GM23338 (cell line): ENCODE measurements around the gene COL4A3. TPM values are rescaled to one million over a fixed set of nuclear protein-coding genes. Genes with fewer than 3 reads are reported as not detected.

ENCODE experiments used
- ATAC-seq: fragments of 200-7000 bp; cut with Tn5 transposase; 3 replicates; pipeline ENCODE4 v1.9.1; 2020
- DNase-seq: peaks from one replicate; pipeline ENCODE4 v3.0.0-alpha.2; 2015; ENCODE audit warnings: low spot score
- H2AFZ ChIP-seq: fragments of 200-600 bp; sonication (generic); 2 replicates; pipeline ENCODE4 v1.8.0; 2016; ENCODE audit warnings: antibody characterized with exemption, mild to moderate bottlenecking, moderate library complexity
- H3F3A ChIP-seq: fragments of 200-600 bp; sonication (generic); replicated peaks from 2 replicates; pipeline ENCODE4 v1.8.0; 2017; ENCODE audit warnings: antibody characterized with exemption, mixed run types, low read depth
- H3K27ac ChIP-seq: fragments of 200-600 bp; sonication (generic); 2 replicates; pipeline ENCODE4 v1.6.1; 2016; ENCODE audit warnings: low read depth
- H3K27me3 ChIP-seq: fragments of 200-600 bp; sonication (generic); 2 replicates; pipeline ENCODE4 v1.8.0; 2016; ENCODE audit warnings: mild to moderate bottlenecking, mixed run types, moderate library complexity; ENCODE audit not compliant: insufficient read depth
- H3K36me3 ChIP-seq: fragments of 200-600 bp; sonication (generic); 2 replicates; pipeline ENCODE4 v1.8.0; 2016; ENCODE audit warnings: mild to moderate bottlenecking; ENCODE audit not compliant: insufficient read depth
- H3K4me1 ChIP-seq: fragments of 200-600 bp; sonication (generic); 2 replicates; pipeline ENCODE4 v1.8.0; 2016; ENCODE audit warnings: mild to moderate bottlenecking, moderate library complexity; ENCODE audit not compliant: insufficient read depth
- H3K4me2 ChIP-seq: fragments of 200-600 bp; sonication (generic); 2 replicates; pipeline ENCODE4 v1.7.1; 2017; ENCODE audit warnings: mixed run types
- H3K4me3 ChIP-seq: fragments of 200-600 bp; sonication (generic); 2 replicates; pipeline ENCODE4 v1.6.1; 2016; ENCODE audit warnings: mixed run types
- H3K79me2 ChIP-seq: fragments of 200-600 bp; sonication (generic); replicated peaks from 2 replicates; pipeline ENCODE4 v1.8.0; 2017; ENCODE audit warnings: mild to moderate bottlenecking; ENCODE audit not compliant: insufficient read depth
- H3K9me2 ChIP-seq: fragments of 200-600 bp; sonication (generic); 2 replicates; pipeline ENCODE4 v1.8.0; 2017; ENCODE audit not compliant: insufficient read depth
- H4K20me1 ChIP-seq: fragments of 200-600 bp; sonication (generic); replicated peaks from 2 replicates; pipeline ENCODE4 v1.8.0; 2017; ENCODE audit warnings: mild to moderate bottlenecking; ENCODE audit not compliant: insufficient read depth
- H3K27ac Mint-ChIP-seq: 2 replicates; pipeline ENCODE4 v1.8.0; 2020; ENCODE audit warnings: inconsistent platforms, mild to moderate bottlenecking, moderate library complexity, mixed read lengths
- H3K27me3 Mint-ChIP-seq: 3 replicates; pipeline ENCODE4 v1.8.0; 2022; ENCODE audit warnings: low read depth, mild to moderate bottlenecking, moderate library complexity, mixed read lengths, inconsistent platforms; ENCODE audit not compliant: insufficient read depth, poor library complexity
- H3K36me3 Mint-ChIP-seq: 3 replicates; pipeline ENCODE4 v1.8.0; 2021; ENCODE audit warnings: low read depth, mild to moderate bottlenecking, inconsistent platforms, moderate library complexity, mixed read lengths
- H3K4me1 Mint-ChIP-seq: 3 replicates; pipeline ENCODE4 v1.8.0; 2020; ENCODE audit warnings: mild to moderate bottlenecking, inconsistent platforms, mixed read lengths
- H3K4me3 Mint-ChIP-seq: 3 replicates; pipeline ENCODE4 v1.8.0; 2021; ENCODE audit warnings: moderate library complexity, mild to moderate bottlenecking, inconsistent platforms, mixed read lengths
- H3K9me3 Mint-ChIP-seq: 3 replicates; pipeline ENCODE4 v1.8.0; 2020; ENCODE audit warnings: moderate library complexity, mild to moderate bottlenecking, inconsistent platforms, mixed read lengths
- EZH2 ChIP-seq: fragments of 200-600 bp; sonication (generic); IDR thresholded peaks from one replicate; pipeline ENCODE4 v1.8.0; 2017; ENCODE audit warnings: antibody characterized with exemption, mild to moderate bottlenecking, low read depth; ENCODE audit not compliant: unreplicated experiment
- POLR2AphosphoS5 ChIP-seq: IDR thresholded peaks from 2 replicates; pipeline ENCODE4 v1.6.1; 2016; ENCODE audit warnings: antibody characterized with exemption, low read depth
- STAT1 ChIP-seq: IDR thresholded peaks from one replicate; pipeline ENCODE4 v1.6.1; 2016; ENCODE audit warnings: antibody characterized with exemption; ENCODE audit not compliant: unreplicated experiment
- polyA plus RNA-seq: library from polyadenylated mRNA; unstranded; fragments of >200 nt; fragmentation: Nextera tagmentation; extraction: Ambion mirVana; gene quantifications from 2 replicates; pipeline ENCODE4 v1.2.1, GENCODE V29; 2016
- total RNA-seq: library from RNA; depleted of rRNA; stranded (reverse); fragments of >200 nt; shearing (Covaris generic); gene quantifications from 2 replicates; pipeline ENCODE4 v1.2.3, GENCODE V29; 2014
- TF ChIP-seq, protein P1 (sequence below): fragments of 250-450 bp; sonication (Bioruptor Pico); IDR thresholded peaks from 2 replicates; pipeline ENCODE4 v1.5.0; 2020; ENCODE audit warnings: mild to moderate bottlenecking, moderate library complexity
- TF ChIP-seq, protein P2 (sequence below): IDR thresholded peaks from 2 replicates; pipeline ENCODE4 v1.6.1; 2016; ENCODE audit warnings: antibody characterized with exemption
- TF ChIP-seq, protein P3 (sequence below), 2 experiments: fragments of 200-600 bp in 1 of 2; sonication (generic) in 1 of 2; conservative IDR thresholded peaks; 2 replicates each; pipeline versions ENCODE4 v1.5.1 to v1.6.1; 2016 to 2017; ENCODE audit warnings: antibody characterized with exemption in 2 of 2, low read depth in 2 of 2, mild to moderate bottlenecking in 2 of 2, moderate library complexity in 1 of 2

COL4A3 gene
- total and polyA plus RNA-seq, 2 experiments from 2014 or later: 1.1 to 3.5 TPM

DNA sequence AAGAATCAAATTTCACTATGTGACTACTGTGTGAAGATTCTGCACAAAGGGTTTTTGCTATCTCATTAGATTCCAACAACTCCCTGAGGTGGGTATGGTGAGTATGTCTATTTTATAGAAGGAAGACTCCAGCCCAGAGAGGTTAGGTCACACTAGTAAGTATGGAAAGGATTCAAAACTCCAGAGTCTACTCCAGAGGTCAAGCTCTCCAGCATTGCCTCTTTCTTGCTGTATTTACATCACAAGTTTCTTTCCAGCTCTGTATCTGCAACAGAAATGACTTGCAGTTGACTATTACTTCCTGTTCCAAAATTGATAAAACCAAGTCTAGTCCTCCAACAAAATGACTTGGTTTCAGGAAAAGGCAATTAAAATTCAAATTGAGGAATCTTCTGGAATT is 2.5 kb upstream of the COL4A3 start (continued):
- TF ChIP-seq, protein P1, sequence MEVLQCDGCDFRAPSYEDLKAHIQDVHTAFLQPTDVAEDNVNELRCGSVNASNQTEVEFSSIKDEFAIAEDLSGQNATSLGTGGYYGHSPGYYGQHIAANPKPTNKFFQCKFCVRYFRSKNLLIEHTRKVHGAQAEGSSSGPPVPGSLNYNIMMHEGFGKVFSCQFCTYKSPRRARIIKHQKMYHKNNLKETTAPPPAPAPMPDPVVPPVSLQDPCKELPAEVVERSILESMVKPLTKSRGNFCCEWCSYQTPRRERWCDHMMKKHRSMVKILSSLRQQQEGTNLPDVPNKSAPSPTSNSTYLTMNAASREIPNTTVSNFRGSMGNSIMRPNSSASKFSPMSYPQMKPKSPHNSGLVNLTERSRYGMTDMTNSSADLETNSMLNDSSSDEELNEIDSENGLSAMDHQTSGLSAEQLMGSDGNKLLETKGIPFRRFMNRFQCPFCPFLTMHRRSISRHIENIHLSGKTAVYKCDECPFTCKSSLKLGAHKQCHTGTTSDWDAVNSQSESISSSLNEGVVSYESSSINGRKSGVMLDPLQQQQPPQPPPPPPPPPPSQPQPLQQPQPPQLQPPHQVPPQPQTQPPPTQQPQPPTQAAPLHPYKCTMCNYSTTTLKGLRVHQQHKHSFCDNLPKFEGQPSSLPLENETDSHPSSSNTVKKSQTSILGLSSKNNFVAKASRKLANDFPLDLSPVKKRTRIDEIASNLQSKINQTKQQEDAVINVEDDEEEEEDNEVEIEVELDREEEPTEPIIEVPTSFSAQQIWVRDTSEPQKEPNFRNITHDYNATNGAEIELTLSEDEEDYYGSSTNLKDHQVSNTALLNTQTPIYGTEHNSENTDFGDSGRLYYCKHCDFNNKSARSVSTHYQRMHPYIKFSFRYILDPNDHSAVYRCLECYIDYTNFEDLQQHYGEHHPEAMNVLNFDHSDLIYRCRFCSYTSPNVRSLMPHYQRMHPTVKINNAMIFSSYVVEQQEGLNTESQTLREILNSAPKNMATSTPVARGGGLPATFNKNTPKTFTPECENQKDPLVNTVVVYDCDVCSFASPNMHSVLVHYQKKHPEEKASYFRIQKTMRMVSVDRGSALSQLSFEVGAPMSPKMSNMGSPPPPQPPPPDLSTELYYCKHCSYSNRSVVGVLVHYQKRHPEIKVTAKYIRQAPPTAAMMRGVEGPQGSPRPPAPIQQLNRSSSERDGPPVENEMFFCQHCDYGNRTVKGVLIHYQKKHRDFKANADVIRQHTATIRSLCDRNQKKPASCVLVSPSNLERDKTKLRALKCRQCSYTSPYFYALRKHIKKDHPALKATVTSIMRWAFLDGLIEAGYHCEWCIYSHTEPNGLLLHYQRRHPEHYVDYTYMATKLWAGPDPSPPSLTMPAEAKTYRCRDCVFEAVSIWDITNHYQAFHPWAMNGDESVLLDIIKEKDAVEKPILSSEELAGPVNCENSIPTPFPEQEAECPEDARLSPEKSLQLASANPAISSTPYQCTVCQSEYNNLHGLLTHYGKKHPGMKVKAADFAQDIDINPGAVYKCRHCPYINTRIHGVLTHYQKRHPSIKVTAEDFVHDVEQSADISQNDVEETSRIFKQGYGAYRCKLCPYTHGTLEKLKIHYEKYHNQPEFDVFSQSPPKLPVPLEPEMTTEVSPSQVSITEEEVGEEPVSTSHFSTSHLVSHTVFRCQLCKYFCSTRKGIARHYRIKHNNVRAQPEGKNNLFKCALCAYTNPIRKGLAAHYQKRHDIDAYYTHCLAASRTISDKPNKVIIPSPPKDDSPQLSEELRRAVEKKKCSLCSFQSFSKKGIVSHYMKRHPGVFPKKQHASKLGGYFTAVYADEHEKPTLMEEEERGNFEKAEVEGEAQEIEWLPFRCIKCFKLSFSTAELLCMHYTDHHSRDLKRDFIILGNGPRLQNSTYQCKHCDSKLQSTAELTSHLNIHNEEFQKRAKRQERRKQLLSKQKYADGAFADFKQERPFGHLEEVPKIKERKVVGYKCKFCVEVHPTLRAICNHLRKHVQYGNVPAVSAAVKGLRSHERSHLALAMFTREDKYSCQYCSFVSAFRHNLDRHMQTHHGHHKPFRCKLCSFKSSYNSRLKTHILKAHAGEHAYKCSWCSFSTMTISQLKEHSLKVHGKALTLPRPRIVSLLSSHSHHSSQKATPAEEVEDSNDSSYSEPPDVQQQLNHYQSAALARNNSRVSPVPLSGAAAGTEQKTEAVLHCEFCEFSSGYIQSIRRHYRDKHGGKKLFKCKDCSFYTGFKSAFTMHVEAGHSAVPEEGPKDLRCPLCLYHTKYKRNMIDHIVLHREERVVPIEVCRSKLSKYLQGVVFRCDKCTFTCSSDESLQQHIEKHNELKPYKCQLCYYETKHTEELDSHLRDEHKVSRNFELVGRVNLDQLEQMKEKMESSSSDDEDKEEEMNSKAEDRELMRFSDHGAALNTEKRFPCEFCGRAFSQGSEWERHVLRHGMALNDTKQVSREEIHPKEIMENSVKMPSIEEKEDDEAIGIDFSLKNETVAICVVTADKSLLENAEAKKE (CRISPR knock-in tag): no peak
- no peak for TF ChIP-seq POLR2AphosphoS5
- TF ChIP-seq, protein P2, sequence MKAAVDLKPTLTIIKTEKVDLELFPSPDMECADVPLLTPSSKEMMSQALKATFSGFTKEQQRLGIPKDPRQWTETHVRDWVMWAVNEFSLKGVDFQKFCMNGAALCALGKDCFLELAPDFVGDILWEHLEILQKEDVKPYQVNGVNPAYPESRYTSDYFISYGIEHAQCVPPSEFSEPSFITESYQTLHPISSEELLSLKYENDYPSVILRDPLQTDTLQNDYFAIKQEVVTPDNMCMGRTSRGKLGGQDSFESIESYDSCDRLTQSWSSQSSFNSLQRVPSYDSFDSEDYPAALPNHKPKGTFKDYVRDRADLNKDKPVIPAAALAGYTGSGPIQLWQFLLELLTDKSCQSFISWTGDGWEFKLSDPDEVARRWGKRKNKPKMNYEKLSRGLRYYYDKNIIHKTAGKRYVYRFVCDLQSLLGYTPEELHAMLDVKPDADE: no peak
- TF ChIP-seq, protein P3, sequence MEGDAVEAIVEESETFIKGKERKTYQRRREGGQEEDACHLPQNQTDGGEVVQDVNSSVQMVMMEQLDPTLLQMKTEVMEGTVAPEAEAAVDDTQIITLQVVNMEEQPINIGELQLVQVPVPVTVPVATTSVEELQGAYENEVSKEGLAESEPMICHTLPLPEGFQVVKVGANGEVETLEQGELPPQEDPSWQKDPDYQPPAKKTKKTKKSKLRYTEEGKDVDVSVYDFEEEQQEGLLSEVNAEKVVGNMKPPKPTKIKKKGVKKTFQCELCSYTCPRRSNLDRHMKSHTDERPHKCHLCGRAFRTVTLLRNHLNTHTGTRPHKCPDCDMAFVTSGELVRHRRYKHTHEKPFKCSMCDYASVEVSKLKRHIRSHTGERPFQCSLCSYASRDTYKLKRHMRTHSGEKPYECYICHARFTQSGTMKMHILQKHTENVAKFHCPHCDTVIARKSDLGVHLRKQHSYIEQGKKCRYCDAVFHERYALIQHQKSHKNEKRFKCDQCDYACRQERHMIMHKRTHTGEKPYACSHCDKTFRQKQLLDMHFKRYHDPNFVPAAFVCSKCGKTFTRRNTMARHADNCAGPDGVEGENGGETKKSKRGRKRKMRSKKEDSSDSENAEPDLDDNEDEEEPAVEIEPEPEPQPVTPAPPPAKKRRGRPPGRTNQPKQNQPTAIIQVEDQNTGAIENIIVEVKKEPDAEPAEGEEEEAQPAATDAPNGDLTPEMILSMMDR (conservative IDR thresholded peaks at IDR 0.05; ENCODE audit: low read depth in 2 of 2): no peak
- TF ChIP-seq EZH2: no peak

DNA sequence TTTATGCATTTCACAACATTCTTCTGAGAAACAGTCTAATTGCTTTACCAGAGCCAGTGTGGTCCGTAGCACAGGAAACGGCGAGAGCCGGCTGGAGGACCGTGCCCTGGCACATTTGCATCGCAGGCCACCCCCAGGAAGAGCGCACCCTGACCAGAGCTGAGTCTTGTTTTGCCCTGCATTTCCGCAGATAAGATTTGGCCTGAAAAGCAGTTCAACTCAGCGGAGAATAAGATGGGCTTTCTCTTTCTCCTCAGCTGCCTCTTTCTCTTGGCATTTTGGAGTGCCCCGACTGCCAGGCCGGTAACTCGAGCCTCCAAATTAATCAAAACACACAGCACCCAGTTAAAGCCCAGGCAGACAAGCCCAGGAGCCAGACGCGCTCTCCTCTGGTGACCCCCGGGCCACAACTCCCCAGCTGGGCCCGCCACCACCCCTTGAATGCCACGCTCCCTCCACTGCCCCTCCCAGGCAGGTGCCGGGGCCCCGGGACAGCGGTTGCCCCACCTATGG is 883 bp upstream of the COL4A3 start:
- Histone ChIP-seq H3K36me3 (no peaks in the 10 kb centered on the region; the same call in 1 of the 2 replicates), H3K4me1 (peaks cover 17% of the 10 kb centered on the region), H3K4me2 (peak overlapping the region; percentile 90), H3K27me3 (peaks cover 29% of the 10 kb centered on the region), H2AFZ (peak overlapping the region; percentile 92), H4K20me1 (no peaks in the 10 kb centered on the region), H3K9me2 (no peaks in the 10 kb centered on the region), H3K79me2 (no peaks in the 10 kb centered on the region), H3F3A (no peaks in the 10 kb centered on the region), H3K4me3 (peak overlapping the region; percentile 78), H3K27ac (no peak overlapping the region)
- ATAC-seq: peak; percentile 44
- Mint-ChIP-seq H3K4me1 (peaks cover 15% of the 10 kb centered on the region), H3K36me3 (no peaks in the 10 kb centered on the region), H3K27me3 (peaks cover 23% of the 10 kb centered on the region), H3K27ac (no peak overlapping the region), H3K4me3 (peak overlapping the region; percentile 80), H3K9me3 (no peaks in the 10 kb centered on the region)
- DNase-seq: peak; percentile 47
- TF ChIP-seq, protein P1 (CRISPR knock-in tag): no peak
- no peak for TF ChIP-seq STAT1
